Measurements from ENCODE around the gene NELFCD.

Gene NELFCD

DNA sequence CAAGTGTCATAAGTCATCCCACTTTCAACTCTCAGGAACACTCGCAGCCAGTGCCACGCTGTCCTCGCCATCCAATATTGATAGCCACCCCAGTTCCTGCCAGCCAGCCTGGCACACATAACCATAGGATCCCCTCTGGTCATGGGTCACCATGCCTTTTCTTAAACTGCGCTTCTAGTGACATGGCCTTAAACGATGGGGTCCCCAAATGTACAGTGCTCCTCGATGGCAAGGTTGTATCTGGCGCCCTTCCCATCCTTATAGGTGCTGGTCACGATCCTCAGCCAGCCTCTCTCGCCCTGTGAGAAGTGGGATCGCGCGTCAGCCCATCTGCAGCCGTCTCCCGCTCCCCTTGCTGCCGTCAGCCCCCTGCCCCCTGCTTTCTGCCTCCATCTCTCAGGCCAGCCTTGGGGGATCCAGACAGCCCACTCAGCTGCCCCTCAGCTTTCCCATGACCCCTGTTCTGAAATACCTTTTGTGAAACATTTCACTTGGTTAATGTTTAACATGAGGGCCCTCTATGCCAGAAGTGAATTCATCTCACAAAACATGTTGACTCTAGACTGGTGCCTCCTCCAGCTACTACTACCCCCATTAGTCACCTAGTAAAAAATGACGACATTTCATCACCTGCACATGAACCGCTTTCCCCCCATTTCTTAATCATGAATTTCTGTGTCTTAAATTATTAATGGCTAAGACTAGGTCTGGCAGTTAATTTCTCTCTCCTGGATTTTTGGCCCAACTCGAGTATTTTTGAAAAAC lies 14.6 kb downstream of the NELFCD start:
- no peak overlapping the region for H3K4me3 ChIP-seq (ENCODE audit: extremely low read depth, insufficient read depth, low read length, poor library complexity, severe bottlenecking)
- H3K36me3 ChIP-seq (ENCODE audit: control insufficient read depth, insufficient read depth, low read length), result peaks cover 92% of the 10 kb centered on the region
- H3K27ac ChIP-seq (ENCODE audit: low read depth, low read length, severe bottlenecking), result no peak overlapping the region
- whole genome bisulfite sequencing, 2 experiments (ENCODE audit: insufficient coverage in 2 of 2), result 88 to 94% methylated on average over 16 of the region's 18 CpGs
- no peaks in the 10 kb centered on the region for H3K4me1 ChIP-seq (ENCODE audit: control insufficient read depth, insufficient read depth, low read length, poor library complexity, severe bottlenecking)
- no peaks in the 10 kb centered on the region for H3K9me3 ChIP-seq (ENCODE audit: control insufficient read depth, low read length)

DNA sequence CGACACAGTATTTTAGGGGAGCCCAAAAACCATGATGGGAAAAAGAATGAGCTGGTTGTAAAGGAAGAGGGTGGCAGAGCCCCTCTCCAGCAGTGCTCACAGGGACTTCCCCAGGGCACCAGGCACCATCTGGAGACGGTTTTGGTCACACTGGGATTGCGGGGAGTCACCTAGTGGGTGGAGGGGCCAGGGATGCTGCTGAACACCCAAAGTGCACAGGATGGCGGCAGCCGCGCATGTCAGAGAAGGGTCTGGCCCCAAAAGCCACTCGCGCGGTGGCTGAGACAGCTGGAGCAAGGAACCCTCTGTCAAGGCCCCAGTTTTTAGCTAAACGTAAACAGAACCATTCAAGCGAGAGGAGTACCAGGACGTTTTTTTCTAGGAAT lies 15.2 kb downstream of the NELFCD start:
- WGBS, 2 experiments (ENCODE audit: insufficient coverage in 2 of 2), result 93 to 95% methylated on average over 11 to 12 of the region's 12 CpGs
- H3K36me3 ChIP-seq (ENCODE audit: control insufficient read depth, insufficient read depth, low read length), result peaks cover 89% of the 10 kb centered on the region
- no peak overlapping the region for H3K27ac ChIP-seq (ENCODE audit: low read depth, low read length, severe bottlenecking)
- no peak overlapping the region for H3K4me3 ChIP-seq (ENCODE audit: extremely low read depth, insufficient read depth, low read length, poor library complexity, severe bottlenecking)
- no peaks in the 10 kb centered on the region for H3K9me3 ChIP-seq (ENCODE audit: control insufficient read depth, low read length)
- H3K4me1 ChIP-seq (ENCODE audit: control insufficient read depth, insufficient read depth, low read length, poor library complexity, severe bottlenecking), result no peaks in the 10 kb centered on the region

DNA sequence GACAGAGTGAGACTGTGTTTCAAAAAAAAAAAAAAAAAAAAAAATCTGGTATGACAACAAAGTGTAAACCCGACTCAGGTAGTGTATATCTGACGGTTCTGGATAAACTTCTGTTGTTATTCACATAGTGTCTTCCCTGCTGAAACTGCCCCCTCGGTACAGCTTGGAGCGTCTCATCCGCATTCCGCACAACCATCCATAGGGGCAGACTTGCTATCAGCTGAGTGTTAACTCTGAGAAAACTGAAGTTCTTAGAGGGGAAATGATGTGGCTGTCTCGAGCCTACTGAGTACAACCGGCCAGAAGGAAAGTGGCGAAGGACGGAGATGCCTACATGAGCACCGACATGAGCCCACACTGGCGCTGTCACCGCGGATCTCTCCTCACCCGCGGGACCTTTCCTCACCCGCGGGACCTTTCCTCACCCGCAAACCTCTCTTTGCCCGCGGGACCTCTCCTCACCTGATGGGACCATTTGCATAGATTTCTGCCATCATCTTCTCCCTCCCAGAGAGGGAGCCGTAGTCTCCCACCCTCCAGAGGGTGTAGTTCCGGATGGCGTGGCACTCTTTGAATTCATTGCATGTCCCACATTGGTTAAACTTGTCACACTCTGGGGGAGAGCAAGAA lies 16.2 kb downstream of the NELFCD start:
- Histone ChIP-seq H3K27ac (ENCODE audit: low read depth, low read length, severe bottlenecking) (no peak overlapping the region), H3K4me1 (ENCODE audit: control insufficient read depth, insufficient read depth, low read length, poor library complexity, severe bottlenecking) (no peaks in the 10 kb centered on the region), H3K36me3 (ENCODE audit: control insufficient read depth, insufficient read depth, low read length) (peaks cover 82% of the 10 kb centered on the region), H3K4me3 (ENCODE audit: extremely low read depth, insufficient read depth, low read length, poor library complexity, severe bottlenecking) (no peak overlapping the region), H3K9me3 (ENCODE audit: control insufficient read depth, low read length) (no peaks in the 10 kb centered on the region)
- WGBS, 2 experiments (ENCODE audit: insufficient coverage in 2 of 2), result 94 to 96% methylated on average over 20 to 22 of the region's 24 CpGs

DNA sequence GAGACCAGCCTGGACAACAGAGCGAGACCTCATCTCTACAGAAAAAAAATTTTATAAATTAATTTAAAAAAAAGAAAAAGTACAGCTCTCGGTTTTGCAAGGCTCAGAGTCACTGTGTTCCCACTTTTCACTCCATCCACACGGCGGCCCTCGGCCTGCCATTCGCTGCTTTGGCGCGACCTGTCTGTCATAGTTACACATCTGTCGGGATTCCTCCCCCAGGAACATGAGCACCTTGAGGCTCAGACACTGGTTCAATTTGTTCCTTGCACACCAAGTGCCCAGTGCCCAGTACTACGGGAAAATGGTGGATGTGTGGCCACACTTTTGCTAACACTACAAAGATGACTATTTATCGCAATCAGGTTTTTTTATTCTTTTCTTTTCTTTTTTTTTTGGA lies 17.6 kb downstream of the NELFCD start:
- WGBS, 2 experiments (ENCODE audit: insufficient coverage in 2 of 2), result 88 to 98% methylated on average over 7 to 8 of the region's 11 CpGs
- no peak overlapping the region for H3K27ac ChIP-seq (ENCODE audit: low read depth, low read length, severe bottlenecking)
- no peaks in the 10 kb centered on the region for H3K9me3 ChIP-seq (ENCODE audit: control insufficient read depth, low read length)
- H3K4me3 ChIP-seq (ENCODE audit: extremely low read depth, insufficient read depth, low read length, poor library complexity, severe bottlenecking), result no peak overlapping the region
- H3K36me3 ChIP-seq (ENCODE audit: control insufficient read depth, insufficient read depth, low read length), result peaks cover 73% of the 10 kb centered on the region
- no peaks in the 10 kb centered on the region for H3K4me1 ChIP-seq (ENCODE audit: control insufficient read depth, insufficient read depth, low read length, poor library complexity, severe bottlenecking)

DNA sequence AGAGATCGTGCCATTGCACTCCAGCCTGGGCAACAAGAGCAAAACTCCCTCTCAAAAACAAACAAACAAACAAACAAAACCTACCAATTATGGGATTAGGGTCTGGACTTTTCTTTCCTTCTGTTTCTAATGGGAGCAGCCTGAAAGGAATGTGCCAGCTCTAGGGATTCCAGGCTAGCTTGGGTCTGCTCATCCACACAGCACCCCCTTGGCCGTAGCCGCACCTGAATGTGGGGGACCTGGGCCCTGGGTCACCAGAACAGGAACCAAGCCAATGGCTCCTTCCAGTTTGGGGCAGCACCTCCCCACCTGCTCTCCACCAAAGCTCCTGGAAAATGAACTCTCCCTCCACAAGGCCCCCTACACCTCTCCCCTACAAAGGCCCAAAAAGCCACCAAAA lies 19.3 kb downstream of the NELFCD start:
- Histone ChIP-seq H3K36me3 (ENCODE audit: control insufficient read depth, insufficient read depth, low read length) (peaks cover 63% of the 10 kb centered on the region), H3K9me3 (ENCODE audit: control insufficient read depth, low read length) (no peaks in the 10 kb centered on the region), H3K4me3 (ENCODE audit: extremely low read depth, insufficient read depth, low read length, poor library complexity, severe bottlenecking) (no peak overlapping the region), H3K27ac (ENCODE audit: low read depth, low read length, severe bottlenecking) (no peak overlapping the region), H3K4me1 (ENCODE audit: control insufficient read depth, insufficient read depth, low read length, poor library complexity, severe bottlenecking) (no peaks in the 10 kb centered on the region)
- WGBS, 2 experiments (ENCODE audit: insufficient coverage in 2 of 2), result 46% methylated on average over 2 of the region's 3 CpGs; no CpG with 5 or more reads in 1 of the 2 experiments

DNA sequence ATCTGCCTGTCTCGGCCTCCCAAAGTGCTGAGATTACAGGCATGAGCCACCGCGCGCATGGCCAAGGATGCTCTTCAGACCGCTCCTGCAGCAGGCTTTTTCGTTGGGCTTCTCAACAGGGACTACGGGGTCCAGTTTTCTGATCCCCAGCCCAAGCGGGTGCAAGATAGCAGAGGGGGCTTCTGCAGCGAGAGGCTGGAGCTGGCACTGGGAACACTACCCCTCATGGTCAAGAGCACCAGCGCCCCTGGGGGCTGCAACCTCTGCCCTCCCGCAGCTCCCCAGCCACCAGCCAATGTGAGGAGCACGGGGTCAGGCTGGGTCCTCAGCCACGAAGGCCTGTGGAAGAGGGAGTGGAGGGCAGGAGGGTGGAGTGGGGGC lies 20.0 kb downstream of the NELFCD start:
- WGBS, 2 experiments (ENCODE audit: insufficient coverage in 2 of 2), result 88 to 91% methylated on average over 8 to 13 of the region's 13 CpGs

DNA sequence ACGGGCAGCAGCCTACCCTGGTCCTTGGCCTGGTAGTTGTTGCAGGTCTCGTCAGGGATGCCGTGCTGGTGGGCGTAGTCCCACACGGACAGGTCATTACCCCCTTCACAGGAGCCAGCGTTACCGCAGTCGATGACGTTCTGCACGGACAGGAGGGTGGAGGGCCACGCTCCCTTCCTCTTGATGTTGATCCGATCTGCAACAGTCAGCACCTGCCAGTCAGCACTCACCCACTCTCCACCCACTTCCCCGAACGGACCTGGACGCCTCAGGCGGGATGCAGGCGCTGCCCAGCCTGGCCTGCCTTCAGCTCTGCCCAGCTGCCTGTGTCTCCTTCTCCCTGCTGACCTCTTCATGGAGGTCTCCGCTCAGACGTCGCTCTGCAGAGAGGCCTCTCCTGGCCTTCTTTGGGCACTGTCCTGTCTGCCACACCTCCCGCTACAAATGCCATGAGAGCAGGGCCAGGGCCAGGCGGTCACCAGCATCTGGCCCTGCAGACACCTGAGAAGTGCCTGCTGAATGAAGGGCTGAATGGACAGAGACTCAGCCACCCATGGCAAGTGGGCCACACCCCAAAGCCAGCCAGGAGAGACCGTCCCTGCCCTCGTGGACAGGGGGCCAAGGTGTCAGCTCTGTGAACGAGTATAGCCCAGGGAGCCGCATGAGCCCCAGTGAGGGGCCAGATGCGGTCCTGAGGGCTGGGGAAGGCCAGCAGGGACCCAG lies 20.6 kb downstream of the NELFCD start:
- 96% methylated on average over 23 to 27 of the region's 27 CpGs for WGBS, 2 experiments (ENCODE audit: insufficient coverage in 2 of 2)
- no peaks in the 10 kb centered on the region for H3K9me3 ChIP-seq (ENCODE audit: control insufficient read depth, low read length)
- H3K4me3 ChIP-seq (ENCODE audit: extremely low read depth, insufficient read depth, low read length, poor library complexity, severe bottlenecking), result no peak overlapping the region

More for the DNA sequence above, 20.0 kb downstream of the NELFCD start:
- Histone ChIP-seq H3K36me3 (ENCODE audit: control insufficient read depth, insufficient read depth, low read length) (peaks cover 55% of the 10 kb centered on the region), H3K4me1 (ENCODE audit: control insufficient read depth, insufficient read depth, low read length, poor library complexity, severe bottlenecking) (peaks cover 5% of the 10 kb centered on the region), H3K9me3 (ENCODE audit: control insufficient read depth, low read length) (no peaks in the 10 kb centered on the region), H3K4me3 (ENCODE audit: extremely low read depth, insufficient read depth, low read length, poor library complexity, severe bottlenecking) (no peak overlapping the region), H3K27ac (ENCODE audit: low read depth, low read length, severe bottlenecking) (no peak overlapping the region)

DNA sequence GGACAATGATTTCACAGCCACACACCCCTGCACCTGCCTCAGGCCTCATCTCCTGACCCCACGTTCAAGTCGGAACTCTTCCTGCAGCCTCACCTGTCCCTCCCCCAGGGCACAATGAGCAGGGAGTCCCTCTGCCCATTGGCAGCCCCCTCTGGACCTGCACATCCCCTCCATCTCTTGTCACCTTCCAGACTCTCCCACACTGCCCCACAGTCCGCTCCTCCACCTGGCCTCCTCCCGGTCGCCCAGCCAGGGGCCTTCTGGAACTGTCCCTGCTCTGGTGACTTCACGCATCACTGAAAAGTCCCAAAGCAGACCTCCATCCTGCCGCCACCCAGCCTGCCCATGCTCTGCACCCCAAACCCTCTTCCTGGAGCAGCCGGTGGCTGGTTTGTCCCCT lies 21.3 kb downstream of the NELFCD start:
- WGBS, 2 experiments (ENCODE audit: insufficient coverage in 2 of 2), result 93 to 96% methylated on average over 8 of the region's 8 CpGs

More for the DNA sequence above, 20.6 kb downstream of the NELFCD start:
- peaks cover 11% of the 10 kb centered on the region for H3K4me1 ChIP-seq (ENCODE audit: control insufficient read depth, insufficient read depth, low read length, poor library complexity, severe bottlenecking)
- H3K27ac ChIP-seq (ENCODE audit: low read depth, low read length, severe bottlenecking), result no peak overlapping the region
- peaks cover 50% of the 10 kb centered on the region for H3K36me3 ChIP-seq (ENCODE audit: control insufficient read depth, insufficient read depth, low read length)

DNA sequence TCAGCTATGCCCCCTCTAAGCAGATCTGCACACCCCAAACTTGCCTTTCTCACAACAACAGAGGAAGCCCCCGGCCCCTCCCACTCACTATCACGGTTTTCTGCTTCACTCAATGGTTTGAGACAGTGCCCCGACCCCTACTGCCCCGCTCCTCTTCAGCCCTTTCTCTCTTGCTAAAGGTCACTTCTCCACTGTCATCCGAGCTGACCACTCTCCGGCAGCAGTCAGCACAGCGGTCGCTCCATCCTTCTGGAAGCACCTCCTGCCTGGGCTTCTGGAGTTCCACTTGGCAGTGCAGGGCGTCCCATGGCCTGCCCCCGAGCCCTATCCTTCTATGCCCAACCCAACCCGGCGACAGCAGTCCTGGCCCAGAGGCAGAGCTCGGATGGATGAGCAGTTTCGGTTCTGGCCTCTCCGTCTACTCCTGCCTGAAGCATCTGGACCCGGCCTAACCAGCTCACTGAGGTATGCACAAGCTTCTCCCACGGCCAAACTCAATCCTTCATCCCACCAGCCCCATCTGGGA lies 21.9 kb downstream of the NELFCD start:
- peaks cover 38% of the 10 kb centered on the region for H3K36me3 ChIP-seq (ENCODE audit: control insufficient read depth, insufficient read depth, low read length)
- H3K27ac ChIP-seq (ENCODE audit: low read depth, low read length, severe bottlenecking), result no peak overlapping the region
- no peaks in the 10 kb centered on the region for H3K9me3 ChIP-seq (ENCODE audit: control insufficient read depth, low read length)
- H3K4me3 ChIP-seq (ENCODE audit: extremely low read depth, insufficient read depth, low read length, poor library complexity, severe bottlenecking), result no peak overlapping the region
- 76 to 93% methylated on average over 10 to 17 of the region's 17 CpGs for WGBS, 2 experiments (ENCODE audit: insufficient coverage in 2 of 2)
- H3K4me1 ChIP-seq (ENCODE audit: control insufficient read depth, insufficient read depth, low read length, poor library complexity, severe bottlenecking), result peaks cover 11% of the 10 kb centered on the region

More for the DNA sequence above, 21.3 kb downstream of the NELFCD start:
- Histone ChIP-seq H3K4me1 (ENCODE audit: control insufficient read depth, insufficient read depth, low read length, poor library complexity, severe bottlenecking) (peaks cover 11% of the 10 kb centered on the region), H3K27ac (ENCODE audit: low read depth, low read length, severe bottlenecking) (no peak overlapping the region), H3K36me3 (ENCODE audit: control insufficient read depth, insufficient read depth, low read length) (peaks cover 44% of the 10 kb centered on the region), H3K9me3 (ENCODE audit: control insufficient read depth, low read length) (no peaks in the 10 kb centered on the region), H3K4me3 (ENCODE audit: extremely low read depth, insufficient read depth, low read length, poor library complexity, severe bottlenecking) (no peak overlapping the region)

DNA sequence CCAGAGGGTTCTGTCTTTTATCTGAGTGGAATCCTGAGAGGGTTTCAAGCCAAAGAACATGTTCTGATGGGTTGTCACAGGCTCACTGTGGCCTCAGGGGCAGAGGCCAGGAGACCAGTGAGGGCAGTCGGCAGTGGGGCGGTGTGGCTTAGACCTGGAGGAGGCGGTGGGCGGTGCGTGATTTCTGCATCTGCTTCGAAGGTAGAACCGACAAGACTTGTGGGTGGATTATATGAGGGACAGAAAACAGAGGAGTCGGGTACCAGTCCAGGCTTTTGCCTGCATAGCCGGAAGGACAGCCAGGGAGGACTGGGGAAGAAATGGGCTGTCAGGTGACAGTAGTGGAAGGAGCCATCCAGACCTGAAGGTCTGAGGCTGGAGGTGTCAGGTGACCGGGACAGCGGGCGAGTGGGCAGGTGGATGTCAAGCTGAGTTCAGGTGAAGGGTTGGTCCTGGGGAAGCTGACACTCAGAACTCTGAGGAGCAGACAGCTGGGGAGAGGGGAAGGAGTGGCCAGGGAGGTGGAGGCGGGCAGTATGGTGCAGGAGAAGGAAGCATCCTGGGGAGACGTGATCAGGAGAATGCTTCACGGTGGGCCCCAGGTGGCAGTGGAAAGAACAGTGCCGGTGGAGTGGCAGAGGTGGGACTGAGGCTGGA lies 22.9 kb downstream of the NELFCD start:
- 91 to 92% methylated on average over 13 to 16 of the region's 16 CpGs for WGBS, 2 experiments (ENCODE audit: insufficient coverage in 2 of 2)
- Histone ChIP-seq H3K9me3 (ENCODE audit: control insufficient read depth, low read length) (no peaks in the 10 kb centered on the region), H3K4me1 (ENCODE audit: control insufficient read depth, insufficient read depth, low read length, poor library complexity, severe bottlenecking) (peaks cover 11% of the 10 kb centered on the region), H3K36me3 (ENCODE audit: control insufficient read depth, insufficient read depth, low read length) (peaks cover 29% of the 10 kb centered on the region), H3K4me3 (ENCODE audit: extremely low read depth, insufficient read depth, low read length, poor library complexity, severe bottlenecking) (no peak overlapping the region), H3K27ac (ENCODE audit: low read depth, low read length, severe bottlenecking) (no peak overlapping the region)
